ENCODE results near the gene SLC6A19. TPM values are rescaled to one million over a fixed set of nuclear protein-coding genes. Genes with fewer than 3 reads are reported as not detected.

The SLC6A19 gene
- total and polyA plus RNA-seq, 2 of the 4 experiments (the other 2 are of a cell fraction), result not detected

GRCh38 chr5:1208221-1208742, 6.9 kb downstream of the SLC6A19 start:
- in situ Hi-C loops (cut with MboI; ENCODE audit: low sequenced_read_pairs), result no loop called here
- H3K23ac ChIP-seq (ENCODE audit: low read depth, low read length), result no peak overlapping the region
- POLR2A ChIA-PET (ENCODE audit: unreplicated experiment), result no interaction called here

More at GRCh38 chr5:1208221-1208742, 6.9 kb downstream of the SLC6A19 start:
- no TSS peak for BruUV-seq (replicated peaks)
- H2AK9ac ChIP-seq (replicated peaks; ENCODE audit: low read depth, low read length, poor library complexity), result no peak overlapping the region
- no peak for DNase-seq
- no peak overlapping the region for H3K56ac ChIP-seq (ENCODE audit: extremely low read depth, insufficient read depth, low read length)
- H3K4ac ChIP-seq (ENCODE audit: low read depth, low read length), result no peak overlapping the region
- no peak for ATAC-seq (ENCODE audit: low read depth)
- H2AFZ ChIP-seq (replicated peaks; ENCODE audit: low read length, poor library complexity), result no peak overlapping the region
- no peaks in the 10 kb centered on the region for H3K79me1 ChIP-seq (ENCODE audit: low read depth in 1 of 2, low read length in 2 of 2)
- H3K4me2 ChIP-seq (ENCODE audit: low read depth, low read length), result no peak overlapping the region
- no peak overlapping the region for H2BK20ac ChIP-seq (ENCODE audit: low read depth, low read length)
- no peak for TF ChIP-seq RFX5 (IDR thresholded peaks at IDR 0.05; ENCODE audit: low read depth, low read length)
- no peak for TF ChIP-seq POLR2A (IDR thresholded peaks at IDR 0.05; ENCODE audit: low read depth, low read length)
- TF ChIP-seq SMC3 (IDR thresholded peaks at IDR 0.05; ENCODE audit: low read depth, low read length), result no peak
- TF ChIP-seq MAFK (IDR thresholded peaks at IDR 0.05; ENCODE audit: low read depth, low read length), result no peak
- dilution Hi-C loops (cut with HindIII; ENCODE audit: low sequenced_read_pairs, unreplicated experiment) (no loop called here), intact Hi-C loops (cut with micrococcal nuclease) (loop anchor here (2.0 kb wide), 1 partner anchor 433 kb away; no protein-coding TSS in a partner anchor)
- H3K14ac ChIP-seq (replicated peaks; ENCODE audit: low read depth, low read length), result no peak overlapping the region
- no peak overlapping the region for H4K91ac ChIP-seq (ENCODE audit: insufficient read depth, low read depth, low read length)
- H3K4me3 ChIP-seq (ENCODE audit: insufficient read depth, low read depth, low read length), result no peak overlapping the region
- peaks cover 28% of the 10 kb centered on the region; the same call in 1 of the 2 replicates for H3K27me3 ChIP-seq (ENCODE audit: control insufficient read depth, insufficient read depth, low read length)
- CTCF ChIA-PET, result interaction anchor here (0.5 to 0.7 kb wide), 2 partner anchors 282 to 780 kb away, joined by 3 read pairs; no protein-coding TSS in a partner anchor
- no peak overlapping the region for H4K8ac ChIP-seq (ENCODE audit: low read depth in 2 of 2, low read length in 2 of 2)
- no peak overlapping the region for H2BK5ac ChIP-seq (ENCODE audit: low read depth, low read length, poor library complexity, severe bottlenecking)
- no peak overlapping the region for H2BK15ac ChIP-seq (ENCODE audit: low read depth, low read length)
- H3K9me1 ChIP-seq (ENCODE audit: insufficient read depth, low read length), result peaks cover 6% of the 10 kb centered on the region; the same call in 1 of the 2 replicates
- H2AK5ac ChIP-seq (ENCODE audit: low read depth, low read length), result no peak overlapping the region
- H3K18ac ChIP-seq (ENCODE audit: low read depth, low read length), result no peak overlapping the region
- H4K20me1 ChIP-seq (ENCODE audit: insufficient read depth, low read length), result no peaks in the 10 kb centered on the region; the same call in 1 of the 2 replicates
- no peak overlapping the region for H3K9ac ChIP-seq (ENCODE audit: low read depth, low read length)
- no peak overlapping the region for H2BK120ac ChIP-seq (ENCODE audit: low read depth, low read length)
- no peak overlapping the region for H4K5ac ChIP-seq (ENCODE audit: low read depth, low read length)
- no peaks in the 10 kb centered on the region for H3K9me3 ChIP-seq (ENCODE audit: control insufficient read depth, insufficient read depth, low read length)
- H3K4me1 ChIP-seq (ENCODE audit: control insufficient read depth, insufficient read depth, low read length), result peaks cover 3% of the 10 kb centered on the region; the same call in 1 of the 2 replicates
- no peaks in the 10 kb centered on the region for H3K36me3 ChIP-seq (ENCODE audit: control insufficient read depth, insufficient read depth, low read length)
- WGBS, 2 experiments (ENCODE audit: extremely low coverage in 2 of 2, insufficient read length in 1 of 2), result 34% methylated on average over 6 of the region's 17 CpGs; no CpG with 5 or more reads in 1 of the 2 experiments
- H3K27ac ChIP-seq (ENCODE audit: insufficient read depth, low read length), result no peak overlapping the region

Measured in IMR-90 (cell line).